HG03196 (cell line): ENCODE data around the gene TRIM33.
"Not testable (repeated sequence)": the region's sequence is repeated elsewhere in the genome, so short reads cannot be mapped to it uniquely, and the experiment has no call there.

Experiments used
- ATAC-seq: cut with Tn5 transposase; IDR thresholded peaks from one replicate; pipeline ENCODE4 v1.9.1; 2021; ENCODE audit not compliant: unreplicated experiment

The TRIM33 gene

GRCh38 chr1:114427612-114428011 is 83.4 kb downstream of the TRIM33 start:
- no peak for ATAC-seq

DNA sequence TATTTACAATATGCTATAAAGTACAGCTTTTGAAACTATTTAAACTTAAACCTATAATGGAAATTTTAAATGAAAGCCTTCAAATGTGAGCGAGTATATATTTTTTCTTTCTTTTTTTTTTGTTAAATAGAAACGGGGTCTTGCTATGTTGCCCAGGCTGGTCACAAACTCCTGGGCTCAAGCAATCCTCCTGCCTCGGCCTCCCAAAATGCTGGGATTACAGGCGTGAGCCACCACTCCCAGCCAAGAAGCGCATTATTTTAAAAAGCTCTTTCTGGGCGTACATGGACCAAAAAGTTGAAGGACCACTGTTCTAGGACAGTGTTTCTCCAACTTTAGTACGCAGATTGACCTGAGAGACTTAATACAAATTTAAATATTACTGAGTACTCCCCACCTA is 87.5 kb downstream of the TRIM33 start:
- no peak for ATAC-seq

DNA sequence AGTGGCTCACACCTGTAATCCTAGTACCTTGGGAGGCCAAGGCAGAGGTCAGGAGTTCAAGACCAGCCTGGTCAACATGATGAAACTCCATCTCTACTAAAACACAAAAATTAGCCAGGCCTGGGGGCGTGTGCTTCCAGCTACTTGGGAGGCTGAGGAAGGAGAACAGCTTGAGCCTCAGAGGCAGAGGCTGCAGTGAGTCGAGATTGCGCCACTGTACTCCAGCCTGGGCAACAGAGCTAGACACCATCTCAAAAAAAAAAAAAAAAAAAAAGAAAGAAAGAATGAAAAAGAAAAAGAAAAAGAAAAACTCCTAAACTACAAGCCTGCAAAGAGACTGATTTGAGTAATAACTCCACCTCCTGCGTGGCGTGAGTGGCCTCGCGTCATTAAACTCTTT is 92.1 kb downstream of the TRIM33 start:
- not testable (repeated sequence) for ATAC-seq

DNA sequence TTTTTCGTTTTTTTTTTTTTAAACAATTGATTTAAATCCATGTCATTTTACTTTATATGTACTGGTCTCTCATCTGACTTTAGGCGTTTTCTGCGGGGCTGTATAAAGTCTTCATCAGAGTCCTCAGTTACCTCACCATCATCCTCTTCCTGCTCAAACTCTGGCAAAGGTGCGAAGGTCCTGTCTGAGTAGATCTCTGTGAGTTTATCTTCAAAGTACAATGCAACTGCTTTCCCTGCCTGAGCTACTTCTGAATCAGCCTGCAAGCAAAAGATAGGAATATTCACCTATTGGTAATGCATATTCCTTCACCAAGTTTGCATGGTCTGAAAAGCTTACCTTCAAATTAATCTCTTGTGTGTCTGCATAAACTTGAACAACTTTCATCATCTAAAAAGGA is 113.4 kb downstream of the TRIM33 start:
- ATAC-seq, result no peak

GRCh38 chr1:114395863-114396262 is 115.1 kb downstream of the TRIM33 start:
- no peak for ATAC-seq

- no peak for ATAC-seq
Observed at GRCh38 chr1:114390960-114391359, 120.0 kb downstream of the TRIM33 start.

- no peak for ATAC-seq
Observed at GRCh38 chr1:114390361-114390760, 120.6 kb downstream of the TRIM33 start.

DNA sequence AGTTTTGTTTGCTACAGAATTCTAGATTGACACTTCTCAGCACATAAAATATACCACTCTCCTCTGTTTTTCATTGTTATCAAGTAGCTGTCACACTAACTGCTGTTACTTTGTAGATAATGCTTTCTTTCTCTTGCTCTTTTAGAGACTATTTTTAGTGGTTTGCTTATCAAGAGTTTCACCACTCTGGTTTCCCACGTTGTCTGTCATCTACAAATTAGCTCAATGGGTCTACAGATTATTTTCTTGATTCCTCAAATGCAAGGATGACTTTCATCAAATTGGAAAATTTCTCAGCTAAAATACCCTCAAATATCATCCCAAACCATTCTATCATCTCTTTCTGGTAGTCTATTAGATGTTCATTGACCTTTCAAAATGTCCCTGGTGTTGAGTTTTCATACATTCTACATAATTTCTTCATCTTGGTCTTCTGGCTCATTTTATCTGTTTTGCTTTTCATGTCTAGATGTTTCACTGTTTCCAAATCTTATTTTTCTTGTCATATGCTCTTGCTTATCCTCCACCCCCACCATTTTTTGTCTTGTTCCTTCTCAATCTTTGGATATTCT is 122.5 kb downstream of the TRIM33 start:
- no peak for ATAC-seq

DNA sequence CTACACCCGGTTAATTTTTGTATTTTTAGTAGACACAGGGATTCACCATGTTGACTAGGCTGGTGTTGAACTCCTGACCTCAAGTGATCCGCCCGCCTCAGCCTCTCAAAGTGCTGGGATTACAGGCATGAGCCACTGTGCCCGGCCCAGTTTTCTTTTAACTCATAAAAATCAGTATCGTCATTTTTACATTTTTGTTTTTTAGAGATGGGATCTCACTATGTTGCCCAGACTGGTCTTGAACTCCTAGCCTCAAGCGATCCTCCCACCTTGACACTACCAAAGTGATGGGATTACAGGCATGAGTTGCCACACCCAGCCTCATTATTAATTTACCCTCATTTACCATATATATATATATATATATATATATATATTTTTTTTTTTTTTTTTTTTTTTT is 123.4 kb downstream of the TRIM33 start:
- not testable (repeated sequence) for ATAC-seq

DNA sequence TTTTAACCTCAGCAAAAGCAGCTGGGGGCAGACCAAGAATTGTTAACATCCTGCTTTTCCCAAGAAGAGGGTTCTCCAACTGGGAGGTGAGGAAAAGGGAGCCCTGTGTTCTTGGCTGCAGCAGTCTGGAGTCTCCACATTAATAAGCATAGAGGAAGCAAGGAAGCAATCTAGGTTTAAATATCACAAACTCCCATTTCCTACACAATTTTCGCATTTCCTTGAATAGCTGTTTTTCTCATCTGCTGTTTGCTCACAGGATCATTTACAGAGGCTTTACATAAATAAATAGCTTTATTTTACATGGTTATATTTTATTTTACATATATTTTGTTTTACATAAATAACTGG is 124.0 kb downstream of the TRIM33 start:
- no peak for ATAC-seq

GRCh38 chr1:114386129-114387009 is 124.6 kb downstream of the TRIM33 start:
- no peak for ATAC-seq

- ATAC-seq, result no peak
Observed at GRCh38 chr1:114384922-114385321, 126.1 kb downstream of the TRIM33 start.

GRCh38 chr1:114379987-114380386 is 131.0 kb downstream of the TRIM33 start:
- ATAC-seq, result no peak

GRCh38 chr1:114379358-114379757 is 131.6 kb downstream of the TRIM33 start:
- ATAC-seq, result no peak

DNA sequence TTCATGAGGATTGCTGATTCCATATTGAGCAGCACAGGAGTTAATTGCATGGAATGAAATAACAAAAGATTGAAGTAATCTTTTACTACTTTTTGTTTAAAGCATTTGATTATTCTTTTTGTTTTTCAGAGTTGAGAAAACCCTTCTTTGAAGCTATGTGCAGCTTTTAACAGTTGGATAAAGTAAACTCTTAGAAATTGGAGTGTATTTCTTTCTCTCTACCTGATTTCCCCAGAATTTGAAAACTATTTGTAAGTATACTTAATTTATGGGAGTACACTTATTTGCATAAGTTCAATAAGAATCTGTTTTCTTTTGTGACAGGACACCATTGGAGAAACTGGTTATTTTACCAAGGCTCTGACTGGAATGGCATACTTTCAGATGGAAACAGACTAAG is 133.6 kb downstream of the TRIM33 start:
- no peak for ATAC-seq

DNA sequence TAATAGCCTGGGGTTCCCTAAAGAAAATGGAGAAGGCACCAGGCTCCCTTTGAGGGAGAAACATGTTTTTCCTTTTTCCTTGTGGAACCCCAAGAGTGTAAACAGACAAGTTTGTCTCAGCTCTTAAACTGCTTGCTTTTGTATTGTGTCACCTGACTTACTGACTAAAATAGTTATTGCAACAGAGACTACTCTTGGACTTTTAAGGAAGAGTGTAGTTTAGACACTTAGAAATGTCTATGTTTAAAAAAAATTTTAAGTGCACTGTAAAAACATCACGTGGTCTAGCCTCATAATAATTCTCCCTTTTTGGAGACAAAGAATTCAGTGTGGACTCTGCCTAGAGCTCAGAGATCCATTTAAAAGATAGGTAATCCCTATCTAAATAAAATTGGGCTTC is 141.1 kb downstream of the TRIM33 start:
- no peak for ATAC-seq

DNA sequence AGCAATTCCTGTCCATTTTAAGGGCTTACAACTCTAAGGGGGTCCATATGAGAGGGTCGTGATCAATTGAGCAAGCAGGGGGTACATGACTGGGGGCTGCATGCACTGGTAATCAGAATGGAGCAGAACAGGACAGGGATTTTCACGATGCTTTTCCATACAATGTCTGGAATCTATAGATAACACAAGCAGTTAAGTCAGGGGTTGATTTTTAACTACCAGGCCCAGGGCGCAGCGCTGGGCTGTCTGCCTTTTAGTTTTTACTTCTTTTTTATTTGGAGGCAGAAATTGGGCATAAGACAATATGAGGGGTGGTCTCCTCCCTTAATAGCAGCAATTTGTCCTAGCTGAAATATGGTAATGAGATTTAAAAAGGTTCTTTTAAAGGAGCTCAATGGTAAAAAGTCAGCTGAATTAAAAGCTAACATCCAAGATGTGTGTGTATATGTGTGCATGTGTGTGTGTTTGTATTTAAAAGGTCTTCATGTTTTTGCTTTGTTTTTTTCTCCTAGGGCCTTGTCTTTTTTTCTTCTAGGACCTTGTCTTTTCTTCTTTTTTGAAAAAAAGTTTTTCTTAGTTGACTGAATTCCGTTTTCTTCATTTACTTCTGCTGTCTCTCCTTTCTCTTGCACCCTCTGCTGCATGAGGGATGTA is 141.6 kb downstream of the TRIM33 start:
- ATAC-seq, result not testable (repeated sequence)

DNA sequence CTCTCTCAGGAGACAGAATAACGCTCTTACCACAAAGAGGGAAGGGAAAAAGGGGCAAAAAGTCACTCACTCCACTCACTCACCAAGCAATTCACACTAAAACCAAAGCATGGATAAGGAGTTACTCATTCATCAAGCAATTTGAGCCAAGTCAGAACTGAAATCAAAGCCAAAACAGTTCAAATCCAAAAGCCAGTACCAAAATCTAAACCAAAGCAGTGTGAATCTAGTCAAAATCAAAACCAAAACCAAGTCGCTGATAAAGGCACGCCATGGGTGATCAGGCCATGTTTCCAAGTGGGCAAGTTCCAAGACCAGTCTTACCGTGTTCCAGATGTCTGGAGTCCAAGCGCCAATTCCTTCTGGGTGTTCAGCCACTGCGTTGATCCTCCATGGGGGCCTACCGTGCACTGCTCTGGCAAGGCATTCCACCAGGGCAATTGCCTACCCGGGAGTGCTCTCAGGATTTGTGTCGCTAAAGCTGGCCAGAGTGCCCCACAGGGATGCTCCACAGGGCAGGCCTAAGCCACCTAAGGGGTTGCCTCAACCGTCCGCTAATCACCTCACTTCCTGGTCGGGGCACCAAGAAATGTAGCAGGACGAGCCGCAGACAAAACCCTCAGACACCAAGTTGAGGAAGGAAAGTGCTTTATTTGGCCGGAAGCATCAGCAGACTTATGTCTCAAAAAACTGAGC is 142.3 kb downstream of the TRIM33 start:
- no peak for ATAC-seq

- ATAC-seq, result no peak
Observed at GRCh38 chr1:114367810-114368209, 143.2 kb downstream of the TRIM33 start.

GRCh38 chr1:114363230-114363629 is 147.8 kb downstream of the TRIM33 start:
- not testable (repeated sequence) for ATAC-seq

DNA sequence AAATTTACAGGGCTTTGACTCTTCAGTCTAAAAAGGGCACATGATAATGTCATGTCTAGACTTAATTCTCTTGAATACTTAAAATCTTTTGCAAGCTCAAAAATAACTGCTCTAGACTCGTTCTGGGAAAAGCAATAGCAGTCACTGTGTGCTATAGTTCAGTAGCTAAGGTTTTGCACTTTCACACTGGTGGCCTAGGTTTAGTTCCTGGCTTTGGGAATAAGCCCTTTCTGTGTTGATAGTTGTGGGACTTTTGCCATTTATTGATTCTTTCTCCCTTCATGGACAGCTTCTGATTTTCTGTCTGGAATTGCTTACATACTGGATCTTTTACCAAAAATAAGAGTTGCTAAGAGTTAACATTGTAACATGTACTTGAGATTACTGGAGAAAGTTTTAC is 151.2 kb downstream of the TRIM33 start:
- ATAC-seq, result no peak

- ATAC-seq, result no peak
Observed at GRCh38 chr1:114355240-114355639, 155.8 kb downstream of the TRIM33 start.
